GM21825 (cell line): ENCODE measurements around the gene RAB40C.

Experiments used
- ATAC-seq: cut with Tn5 transposase; IDR thresholded peaks from one replicate; pipeline ENCODE4 v1.9.1; 2021; ENCODE audit warnings: mild to moderate bottlenecking, moderate library complexity; ENCODE audit not compliant: unreplicated experiment

RAB40C gene, protein sequence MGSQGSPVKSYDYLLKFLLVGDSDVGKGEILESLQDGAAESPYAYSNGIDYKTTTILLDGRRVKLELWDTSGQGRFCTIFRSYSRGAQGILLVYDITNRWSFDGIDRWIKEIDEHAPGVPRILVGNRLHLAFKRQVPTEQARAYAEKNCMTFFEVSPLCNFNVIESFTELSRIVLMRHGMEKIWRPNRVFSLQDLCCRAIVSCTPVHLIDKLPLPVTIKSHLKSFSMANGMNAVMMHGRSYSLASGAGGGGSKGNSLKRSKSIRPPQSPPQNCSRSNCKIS

DNA sequence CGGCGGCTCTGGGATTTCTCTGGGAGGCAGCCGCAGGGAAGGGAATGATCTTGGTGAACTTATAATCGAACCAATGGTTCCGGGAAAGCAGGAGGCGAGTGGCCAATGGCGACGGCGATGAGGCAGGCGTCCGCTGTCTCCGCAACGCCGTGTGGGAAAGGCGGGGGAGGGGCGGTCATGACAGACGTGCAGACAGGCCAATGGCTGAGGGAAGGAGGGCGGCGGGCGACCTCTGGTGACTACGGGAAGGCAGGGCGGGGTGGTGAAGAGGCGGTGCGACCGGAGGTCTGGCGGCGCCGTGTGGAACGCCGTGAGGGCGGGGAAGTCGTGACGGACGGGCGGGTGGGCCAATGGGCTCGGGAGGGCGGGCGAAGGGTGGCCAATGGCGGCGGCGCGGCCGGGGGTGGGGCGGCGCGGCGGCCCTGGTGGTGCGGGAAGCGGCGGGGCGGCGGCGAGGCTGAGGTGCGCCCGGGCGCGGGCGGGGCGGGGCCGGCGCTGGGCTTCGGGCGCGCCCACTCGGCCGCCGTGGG lies at the start of gene RAB40C:
TSS of gene RAB40C (plus strand) at position 409 of the 530 bp plus-strand sequence. CDS start 226 bp downstream, outside the sequence.
- ATAC-seq, result peak; percentile 69

GRCh38 chr16:540645-541340 lies 49.1 kb upstream of the RAB40C start:
- ATAC-seq, result no peak

DNA sequence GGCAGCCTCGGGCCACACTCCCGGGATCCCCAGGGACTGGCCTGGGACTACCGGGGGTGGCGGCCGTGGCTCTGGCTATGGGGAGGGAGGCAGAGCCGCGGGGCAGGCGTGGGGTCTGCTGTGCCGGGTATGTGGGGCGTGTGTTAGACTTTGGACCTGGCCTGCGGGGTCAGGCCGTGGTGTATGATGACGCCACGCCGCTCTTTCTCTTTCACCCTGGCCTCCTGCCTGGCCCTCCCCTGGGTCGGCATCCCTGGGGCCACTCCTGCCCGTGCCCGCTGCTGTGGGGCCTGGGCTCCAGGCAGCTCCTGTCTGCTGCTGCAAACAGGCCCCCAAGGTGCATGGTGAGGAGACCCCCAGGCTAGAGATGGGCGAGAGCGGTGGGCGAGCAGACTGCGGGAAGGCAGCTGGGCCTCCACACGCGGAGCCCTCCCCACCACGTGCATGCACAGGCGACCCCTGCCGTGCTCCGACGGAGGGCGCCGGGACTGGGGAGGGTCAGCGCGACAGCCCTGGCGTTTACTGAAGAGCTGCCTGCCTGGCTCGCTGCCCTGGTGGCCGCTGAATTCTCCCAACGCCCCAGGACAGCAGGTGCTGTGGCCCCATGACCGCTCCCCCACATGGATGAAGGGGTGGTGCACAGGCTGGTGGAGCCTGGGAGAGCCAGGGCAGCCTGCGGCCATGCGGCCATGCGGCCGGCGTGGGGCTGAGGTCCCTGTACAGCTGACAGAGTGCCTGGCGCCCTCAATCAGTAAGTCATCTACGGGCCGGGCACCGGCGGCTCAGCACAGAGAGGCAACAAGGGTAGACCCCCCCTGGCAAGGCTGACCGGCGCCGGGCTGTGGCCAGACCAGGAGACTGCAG lies 46.3 kb upstream of the RAB40C start:
- ATAC-seq, result no peak

- ATAC-seq, result no peak
Observed at GRCh38 chr16:544517-544916, 45.3 kb upstream of the RAB40C start.

- no peak for ATAC-seq
Observed at GRCh38 chr16:546909-547770, 42.7 kb upstream of the RAB40C start.

DNA sequence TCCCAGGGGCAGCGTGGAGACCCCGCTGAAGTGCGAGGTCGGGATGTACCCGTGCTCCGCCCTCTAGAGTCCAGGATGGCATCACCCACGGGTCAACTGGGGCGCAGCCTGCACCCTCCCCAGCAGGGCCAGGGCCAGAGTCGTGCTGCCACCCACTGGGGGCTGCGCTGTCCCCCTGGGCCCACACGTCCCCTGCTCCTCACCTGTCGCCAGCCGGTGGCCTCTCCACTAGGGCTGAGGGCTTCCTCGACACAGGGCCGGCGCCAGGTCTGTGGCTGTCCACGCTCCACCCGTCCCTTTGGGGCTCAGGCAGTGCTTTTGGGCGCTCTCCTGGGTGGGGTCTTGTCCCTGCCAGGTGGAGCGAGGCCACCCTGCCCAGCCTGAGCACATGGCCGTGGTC lies 41.3 kb upstream of the RAB40C start:
- ATAC-seq, result no peak

GRCh38 chr16:549544-550263 lies 40.2 kb upstream of the RAB40C start:
- no peak for ATAC-seq

DNA sequence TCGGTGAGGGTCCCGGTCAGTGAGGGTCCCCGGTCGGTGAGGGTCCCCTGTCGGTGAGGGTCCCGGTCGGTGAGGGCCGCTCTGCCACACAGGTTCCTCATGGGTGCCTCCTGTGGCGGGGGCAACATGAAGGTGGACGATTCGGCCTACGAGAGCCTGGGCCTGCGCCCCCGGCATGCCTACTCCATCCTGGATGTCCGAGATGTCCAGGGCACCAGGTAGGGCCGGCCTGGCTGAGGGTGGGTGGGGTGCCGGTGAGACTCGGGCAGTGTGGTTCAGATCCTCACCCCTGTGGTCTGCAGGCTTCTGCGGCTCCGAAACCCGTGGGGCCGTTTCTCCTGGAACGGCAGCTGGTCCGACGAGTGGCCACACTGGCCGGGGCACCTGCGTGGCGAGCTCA lies 38.7 kb upstream of the RAB40C start:
- no peak for ATAC-seq

- no peak for ATAC-seq
Observed at GRCh38 chr16:552171-552570, 37.7 kb upstream of the RAB40C start.

DNA sequence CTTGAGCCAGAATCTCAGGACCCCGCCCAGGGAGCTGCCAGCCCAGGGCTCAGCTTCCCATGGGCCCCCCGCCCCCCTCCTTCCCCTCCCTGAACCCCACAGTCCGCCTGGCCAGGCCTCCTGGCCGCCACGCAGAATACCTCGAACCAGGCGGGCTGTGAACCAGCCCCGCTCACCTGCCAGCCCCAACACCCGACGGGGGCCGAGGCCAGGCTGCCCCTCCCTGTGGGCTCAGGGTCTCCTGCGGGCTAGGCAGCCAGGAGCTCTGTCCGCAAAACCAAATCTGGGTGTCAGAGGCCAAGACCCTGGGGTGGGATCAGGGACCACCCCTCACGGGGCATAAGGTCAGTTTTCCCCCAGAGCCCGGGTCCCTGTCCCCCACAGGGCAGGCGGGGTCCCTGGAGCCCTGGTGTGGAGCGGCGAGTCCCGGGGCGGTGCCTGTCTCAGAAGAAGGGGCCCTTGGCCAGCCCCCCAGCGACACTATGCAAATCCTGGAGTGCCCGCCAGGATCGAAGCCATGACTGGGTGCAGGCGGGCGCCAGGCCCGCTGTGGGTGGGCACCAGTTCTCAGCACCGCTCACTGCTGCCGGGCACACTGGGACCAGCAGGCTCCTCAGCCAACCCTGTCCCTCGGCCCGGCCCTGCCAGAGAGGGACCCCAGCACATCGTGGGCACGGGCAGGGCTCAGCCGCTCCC lies 36.1 kb upstream of the RAB40C start:
- no peak for ATAC-seq

DNA sequence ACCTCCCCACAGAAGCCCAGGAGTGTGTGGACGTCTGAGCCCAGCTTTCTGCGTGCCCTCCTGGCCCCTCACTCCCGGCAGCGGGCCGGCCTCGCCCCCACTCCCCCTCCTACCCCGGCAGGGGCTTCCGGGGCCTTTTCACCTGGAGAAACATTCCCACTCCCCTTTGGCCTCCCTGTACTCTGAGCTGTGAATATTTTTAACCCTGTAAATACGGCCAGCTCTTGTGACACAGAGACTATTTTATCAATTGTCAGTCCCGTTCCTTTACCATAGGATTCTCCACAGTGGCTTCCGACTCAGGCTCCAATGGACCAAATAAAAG lies 35.6 kb upstream of the RAB40C start:
- no peak for ATAC-seq

GRCh38 chr16:554640-555365 lies 35.1 kb upstream of the RAB40C start:
- no peak for ATAC-seq

- ATAC-seq, result no peak
Observed at GRCh38 chr16:555528-556473, 34.1 kb upstream of the RAB40C start.

DNA sequence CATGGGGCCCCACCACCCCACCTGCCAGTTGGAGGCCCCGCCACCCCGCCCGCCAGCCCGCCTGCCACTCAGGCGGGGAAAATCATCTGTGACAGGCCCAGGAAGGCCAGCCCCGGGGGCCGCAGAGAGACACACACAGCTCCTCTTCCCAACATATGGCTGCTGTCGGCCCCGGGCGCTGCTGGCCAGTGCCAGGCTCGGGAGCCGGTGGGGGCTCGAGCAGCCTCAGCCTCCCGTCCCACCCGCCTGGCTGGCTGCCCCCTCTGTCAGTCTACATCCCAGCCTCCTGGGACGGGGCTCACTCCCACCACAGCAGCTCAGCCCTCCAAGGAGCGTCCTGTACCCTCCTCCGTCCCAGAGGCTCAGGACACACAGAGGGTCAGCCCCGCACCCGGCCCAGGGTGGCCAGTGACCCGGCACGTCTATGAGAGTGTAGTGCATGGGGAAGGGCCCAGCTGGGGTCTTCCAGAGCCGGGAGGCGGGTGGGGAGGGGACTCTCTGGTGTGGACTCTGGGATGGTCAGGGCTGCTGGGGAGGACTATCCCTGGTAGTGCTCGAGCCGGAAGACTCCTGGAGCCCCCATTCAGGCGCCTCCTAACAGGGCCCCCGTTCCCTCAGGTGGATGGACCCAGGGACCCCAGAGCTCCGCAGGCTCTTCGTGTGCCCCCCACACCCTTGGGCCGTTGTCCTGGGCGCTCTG lies 33.2 kb upstream of the RAB40C start:
- ATAC-seq, result no peak

DNA sequence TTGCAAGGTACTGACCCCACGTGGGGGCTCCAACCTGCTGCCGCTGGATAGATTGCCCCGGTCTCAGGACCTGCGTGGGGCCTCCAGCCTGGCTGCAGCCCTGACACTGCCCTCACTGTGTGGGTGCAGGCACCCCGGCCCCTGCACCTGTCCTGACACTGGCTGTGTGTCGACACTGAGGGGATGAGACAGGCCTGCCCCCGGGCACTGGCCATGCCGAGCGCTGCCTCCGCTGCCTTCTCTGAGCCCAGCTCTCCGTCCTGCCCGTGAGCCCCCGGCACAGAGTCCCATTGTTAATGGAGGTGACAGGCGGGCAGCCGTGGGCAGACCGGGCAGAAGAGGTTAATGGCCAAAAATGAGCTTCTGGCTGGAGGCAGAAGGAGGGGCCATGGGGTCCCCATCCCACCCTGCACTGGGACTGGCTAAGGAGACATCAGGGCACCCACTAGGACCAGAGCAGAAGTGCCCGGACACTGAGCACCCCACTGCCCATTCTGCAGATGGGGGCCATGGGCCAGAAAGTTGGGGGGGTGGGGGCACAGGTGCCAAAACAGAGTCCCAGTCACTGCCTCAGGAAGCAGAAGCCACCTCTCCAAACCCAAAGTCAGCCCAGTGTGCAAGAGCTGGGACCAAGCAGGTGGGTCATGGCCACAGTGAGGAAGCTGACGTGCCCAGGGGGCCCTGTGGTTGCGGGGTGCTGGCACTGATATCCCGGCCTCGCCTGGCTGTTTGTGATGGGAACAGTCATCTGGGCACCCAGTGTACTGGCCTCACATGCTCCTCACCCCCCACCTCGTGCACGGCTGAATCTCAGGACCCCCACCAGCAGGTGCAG lies 32.2 kb upstream of the RAB40C start:
- ATAC-seq, result no peak
